SK-N-SH (cell line): ENCODE data around the gene MEN1.

ENCODE experiments used
- EP300 ChIP-seq, 2 experiments: IDR thresholded peaks; 2 replicates each; pipeline versions ENCODE4 v1.4.0 to v1.6.1; 2012; ENCODE audit warnings: borderline replicate concordance in 1 of 2, low read depth in 1 of 2, low read length in 1 of 2
- EZH2phosphoT487 ChIP-seq: fragments of 200-600 bp; sonication (generic); IDR thresholded peaks from 2 replicates; pipeline ENCODE4 v1.6.1; 2017; ENCODE audit warnings: low read depth, mixed run types, mild to moderate bottlenecking, antibody characterized with exemption, moderate library complexity, borderline replicate concordance
- FOXJ3 ChIP-seq: sonication (generic); formaldehyde crosslinking; IDR thresholded peaks from 2 replicates; pipeline ENCODE4 v1.5.1; 2020; ENCODE audit warnings: mild to moderate bottlenecking, missing genetic modification reagents
- MXI1 ChIP-seq: IDR thresholded peaks from 2 replicates; pipeline ENCODE4 v1.6.1; 2012; ENCODE audit warnings: mild to moderate bottlenecking, low read depth, low read length, improper control_type of control experiment
- POLR2AphosphoS5 ChIP-seq: IDR thresholded peaks from 2 replicates; pipeline ENCODE4 v1.6.1; 2012; ENCODE audit warnings: low read depth, low read length
- RAD21 ChIP-seq: IDR thresholded peaks from 2 replicates; pipeline ENCODE4 v1.6.1; 2012; ENCODE audit warnings: mild to moderate bottlenecking, low read length
- RFX5 ChIP-seq: IDR thresholded peaks from 2 replicates; pipeline ENCODE4 v1.6.1; 2012; ENCODE audit warnings: mild to moderate bottlenecking, improper control_type of control experiment, low read length
- RXRA ChIP-seq: IDR thresholded peaks from 2 replicates; pipeline ENCODE4 v1.4.0; 2012; ENCODE audit warnings: low read depth, mild to moderate bottlenecking, borderline replicate concordance
- SMC3 ChIP-seq: IDR thresholded peaks from 2 replicates; pipeline ENCODE4 v1.6.1; 2012; ENCODE audit warnings: low read depth, low read length, improper control_type of control experiment
- TAF1 ChIP-seq: IDR thresholded peaks from 2 replicates; pipeline ENCODE4 v1.6.1; 2012; ENCODE audit warnings: low read depth, mild to moderate bottlenecking, low read length, moderate library complexity, borderline replicate concordance
- YY1 ChIP-seq: IDR thresholded peaks from 2 replicates; pipeline ENCODE4 v1.4.0; 2012; ENCODE audit warnings: low read depth, mild to moderate bottlenecking
- TF ChIP-seq, protein P1 (sequence below): IDR thresholded peaks from 2 replicates; pipeline ENCODE4 v1.4.0; 2012; ENCODE audit warnings: low read depth
- TF ChIP-seq, protein P2 (sequence below): IDR thresholded peaks from 2 replicates; pipeline ENCODE4 v1.4.0; 2012; ENCODE audit warnings: low read depth, borderline replicate concordance
- TF ChIP-seq, protein P3 (sequence below): fragments of 200-600 bp; sonication (generic); IDR thresholded peaks from 2 replicates; pipeline ENCODE4 v1.6.1; 2017; ENCODE audit warnings: antibody characterized with exemption, mild to moderate bottlenecking, moderate library complexity

DNA sequence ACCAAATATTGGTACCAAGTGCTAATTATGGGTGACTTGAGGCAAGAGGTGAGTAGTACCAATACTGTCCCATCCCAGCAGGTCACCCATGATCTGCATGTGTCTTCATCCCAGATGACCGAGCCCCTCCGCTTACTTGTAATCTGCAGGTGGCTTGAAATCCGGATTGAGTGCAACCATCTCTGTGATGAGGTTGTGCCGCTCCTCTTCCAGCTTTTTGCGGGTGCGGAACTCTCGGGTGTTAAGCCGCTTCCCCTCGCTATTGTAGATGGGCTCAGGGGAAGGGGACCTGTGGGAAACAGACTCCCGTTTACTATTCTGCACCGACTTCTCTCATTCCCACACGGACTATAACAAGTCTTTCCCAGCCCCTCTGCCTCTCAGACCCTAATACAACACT lies 40.2 kb downstream of the MEN1 start:
- TF ChIP-seq EP300 (IDR thresholded peaks at IDR 0.05; ENCODE audit: borderline replicate concordance in 1 of 2, low read depth in 1 of 2, low read length in 1 of 2) (no peak), SMC3 (no peak), POLR2AphosphoS5 (no peak), RAD21 (no peak), YY1 (no peak), EZH2phosphoT487 (no peak), TAF1 (no peak), RFX5 (no peak), FOXJ3 (CRISPR knock-in tag) (no peak), MXI1 (no peak), RXRA (no peak)
- TF ChIP-seq, protein P1, sequence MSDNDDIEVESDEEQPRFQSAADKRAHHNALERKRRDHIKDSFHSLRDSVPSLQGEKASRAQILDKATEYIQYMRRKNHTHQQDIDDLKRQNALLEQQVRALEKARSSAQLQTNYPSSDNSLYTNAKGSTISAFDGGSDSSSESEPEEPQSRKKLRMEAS, result no peak
- TF ChIP-seq, protein P2, sequence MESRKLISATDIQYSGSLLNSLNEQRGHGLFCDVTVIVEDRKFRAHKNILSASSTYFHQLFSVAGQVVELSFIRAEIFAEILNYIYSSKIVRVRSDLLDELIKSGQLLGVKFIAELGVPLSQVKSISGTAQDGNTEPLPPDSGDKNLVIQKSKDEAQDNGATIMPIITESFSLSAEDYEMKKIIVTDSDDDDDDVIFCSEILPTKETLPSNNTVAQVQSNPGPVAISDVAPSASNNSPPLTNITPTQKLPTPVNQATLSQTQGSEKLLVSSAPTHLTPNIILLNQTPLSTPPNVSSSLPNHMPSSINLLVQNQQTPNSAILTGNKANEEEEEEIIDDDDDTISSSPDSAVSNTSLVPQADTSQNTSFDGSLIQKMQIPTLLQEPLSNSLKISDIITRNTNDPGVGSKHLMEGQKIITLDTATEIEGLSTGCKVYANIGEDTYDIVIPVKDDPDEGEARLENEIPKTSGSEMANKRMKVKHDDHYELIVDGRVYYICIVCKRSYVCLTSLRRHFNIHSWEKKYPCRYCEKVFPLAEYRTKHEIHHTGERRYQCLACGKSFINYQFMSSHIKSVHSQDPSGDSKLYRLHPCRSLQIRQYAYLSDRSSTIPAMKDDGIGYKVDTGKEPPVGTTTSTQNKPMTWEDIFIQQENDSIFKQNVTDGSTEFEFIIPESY, result no peak
- TF ChIP-seq, protein P3, sequence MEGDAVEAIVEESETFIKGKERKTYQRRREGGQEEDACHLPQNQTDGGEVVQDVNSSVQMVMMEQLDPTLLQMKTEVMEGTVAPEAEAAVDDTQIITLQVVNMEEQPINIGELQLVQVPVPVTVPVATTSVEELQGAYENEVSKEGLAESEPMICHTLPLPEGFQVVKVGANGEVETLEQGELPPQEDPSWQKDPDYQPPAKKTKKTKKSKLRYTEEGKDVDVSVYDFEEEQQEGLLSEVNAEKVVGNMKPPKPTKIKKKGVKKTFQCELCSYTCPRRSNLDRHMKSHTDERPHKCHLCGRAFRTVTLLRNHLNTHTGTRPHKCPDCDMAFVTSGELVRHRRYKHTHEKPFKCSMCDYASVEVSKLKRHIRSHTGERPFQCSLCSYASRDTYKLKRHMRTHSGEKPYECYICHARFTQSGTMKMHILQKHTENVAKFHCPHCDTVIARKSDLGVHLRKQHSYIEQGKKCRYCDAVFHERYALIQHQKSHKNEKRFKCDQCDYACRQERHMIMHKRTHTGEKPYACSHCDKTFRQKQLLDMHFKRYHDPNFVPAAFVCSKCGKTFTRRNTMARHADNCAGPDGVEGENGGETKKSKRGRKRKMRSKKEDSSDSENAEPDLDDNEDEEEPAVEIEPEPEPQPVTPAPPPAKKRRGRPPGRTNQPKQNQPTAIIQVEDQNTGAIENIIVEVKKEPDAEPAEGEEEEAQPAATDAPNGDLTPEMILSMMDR, result no peak
